Cardiac muscle cell (in vitro differentiated cells and primary cell): Measurements from ENCODE around the gene NUCKS1. TPM values are rescaled to one million over a fixed set of nuclear protein-coding genes. Genes with fewer than 3 reads are reported as not detected.

ENCODE experiments used
- DNase-seq, 2 donors: peaks; one replicate each; pipeline versions ENCODE4 v3.0.0 to v3.0.0-alpha.2; 2010 to 2017; ENCODE audit warnings: low read depth in 1 of 2, low spot score in 1 of 2
- H3K27ac ChIP-seq: fragments of 200-600 bp; sonication (generic); 2 replicates; pipeline ENCODE4 v1.5.1; 2016
- H3K27me3 ChIP-seq: fragments of 200-600 bp; sonication (generic); 2 replicates; pipeline ENCODE4 v1.6.0; 2016; ENCODE audit warnings: control low read depth
- H3K36me3 ChIP-seq: fragments of 200-600 bp; sonication (generic); 2 replicates; pipeline ENCODE4 v1.5.1; 2016; ENCODE audit warnings: control low read depth
- H3K4me1 ChIP-seq: fragments of 200-600 bp; sonication (generic); 2 replicates; pipeline ENCODE4 v1.8.1; 2017; ENCODE audit warnings: low read depth, mild to moderate bottlenecking, mixed run types
- H3K4me3 ChIP-seq: fragments of 200-600 bp; sonication (generic); 2 replicates; pipeline ENCODE4 v1.5.1; 2016; ENCODE audit warnings: mild to moderate bottlenecking
- H3K9me3 ChIP-seq: fragments of 200-600 bp; sonication (generic); 2 replicates; pipeline ENCODE4 v1.5.1; 2017; ENCODE audit warnings: low read depth, mild to moderate bottlenecking, control low read depth
- CTCF ChIP-seq: IDR thresholded peaks from 2 replicates; pipeline ENCODE4 v1.5.1; 2012; ENCODE audit warnings: low read depth, mild to moderate bottlenecking, low read length
- polyA plus RNA-seq: library from polyadenylated mRNA; unstranded; fragments of >200 nt; fragmentation: Nextera tagmentation; extraction: Ambion mirVana; gene quantifications from 2 replicates; pipeline ENCODE4 v1.2.1, GENCODE V29; 2016
- total RNA-seq: library from RNA; depleted of rRNA; stranded (reverse); fragments of >200 nt; gene quantifications from 2 replicates; pipeline ENCODE4 v1.2.3, GENCODE V29; 2016

The NUCKS1 gene
- total and polyA plus RNA-seq, 2 experiments from 2014 or later = 47.0 to 175 TPM

- H3K27me3 ChIP-seq = no peaks in the 10 kb centered on the region
- H3K36me3 ChIP-seq = no peaks in the 10 kb centered on the region
- H3K4me1 ChIP-seq = peaks cover 31% of the 10 kb centered on the region
- TF ChIP-seq CTCF = no peak
- no peaks in the 10 kb centered on the region for H3K9me3 ChIP-seq
- DNase-seq = peak in 1 of 2 donors; percentile 47
- peak overlapping the region; percentile 11 for H3K27ac ChIP-seq
- no peak overlapping the region for H3K4me3 ChIP-seq
These were observed 79.2 kb downstream of the NUCKS1 start for GRCh38 chr1:205670611-205671430.

GRCh38 chr1:205670150-205670446, 79.9 kb downstream of the NUCKS1 start:
- TF ChIP-seq CTCF = no peak
- Histone ChIP-seq H3K27ac (peak overlapping the region; percentile 11), H3K9me3 (no peaks in the 10 kb centered on the region), H3K27me3 (no peaks in the 10 kb centered on the region), H3K4me1 (peaks cover 28% of the 10 kb centered on the region), H3K36me3 (no peaks in the 10 kb centered on the region), H3K4me3 (no peak overlapping the region)
- no peak for DNase-seq

GRCh38 chr1:205669341-205670149, 80.4 kb downstream of the NUCKS1 start:
- Histone ChIP-seq H3K27me3 (no peaks in the 10 kb centered on the region), H3K36me3 (no peaks in the 10 kb centered on the region), H3K27ac (no peak overlapping the region), H3K4me3 (no peak overlapping the region), H3K4me1 (peaks cover 28% of the 10 kb centered on the region), H3K9me3 (no peaks in the 10 kb centered on the region)
- TF ChIP-seq CTCF = no peak
- DNase-seq = no peak

GRCh38 chr1:205668951-205669340, 81.0 kb downstream of the NUCKS1 start:
- DNase-seq = no peak
- TF ChIP-seq CTCF = no peak
- H3K4me1 ChIP-seq = peaks cover 28% of the 10 kb centered on the region

GRCh38 chr1:205667909-205668643, 81.9 kb downstream of the NUCKS1 start:
- Histone ChIP-seq H3K4me1 (peaks cover 28% of the 10 kb centered on the region), H3K9me3 (no peaks in the 10 kb centered on the region), H3K27me3 (no peaks in the 10 kb centered on the region), H3K36me3 (no peaks in the 10 kb centered on the region), H3K4me3 (no peak overlapping the region), H3K27ac (no peak overlapping the region)
- TF ChIP-seq CTCF = no peak
- no peak for DNase-seq

More at GRCh38 chr1:205668951-205669340, 81.0 kb downstream of the NUCKS1 start:
- H3K27me3 ChIP-seq = no peaks in the 10 kb centered on the region
- no peak overlapping the region for H3K27ac ChIP-seq
- no peaks in the 10 kb centered on the region for H3K36me3 ChIP-seq
- no peak overlapping the region for H3K4me3 ChIP-seq
- no peaks in the 10 kb centered on the region for H3K9me3 ChIP-seq
